ENCODE data around the gene SSR4.

The SSR4 gene

DNA sequence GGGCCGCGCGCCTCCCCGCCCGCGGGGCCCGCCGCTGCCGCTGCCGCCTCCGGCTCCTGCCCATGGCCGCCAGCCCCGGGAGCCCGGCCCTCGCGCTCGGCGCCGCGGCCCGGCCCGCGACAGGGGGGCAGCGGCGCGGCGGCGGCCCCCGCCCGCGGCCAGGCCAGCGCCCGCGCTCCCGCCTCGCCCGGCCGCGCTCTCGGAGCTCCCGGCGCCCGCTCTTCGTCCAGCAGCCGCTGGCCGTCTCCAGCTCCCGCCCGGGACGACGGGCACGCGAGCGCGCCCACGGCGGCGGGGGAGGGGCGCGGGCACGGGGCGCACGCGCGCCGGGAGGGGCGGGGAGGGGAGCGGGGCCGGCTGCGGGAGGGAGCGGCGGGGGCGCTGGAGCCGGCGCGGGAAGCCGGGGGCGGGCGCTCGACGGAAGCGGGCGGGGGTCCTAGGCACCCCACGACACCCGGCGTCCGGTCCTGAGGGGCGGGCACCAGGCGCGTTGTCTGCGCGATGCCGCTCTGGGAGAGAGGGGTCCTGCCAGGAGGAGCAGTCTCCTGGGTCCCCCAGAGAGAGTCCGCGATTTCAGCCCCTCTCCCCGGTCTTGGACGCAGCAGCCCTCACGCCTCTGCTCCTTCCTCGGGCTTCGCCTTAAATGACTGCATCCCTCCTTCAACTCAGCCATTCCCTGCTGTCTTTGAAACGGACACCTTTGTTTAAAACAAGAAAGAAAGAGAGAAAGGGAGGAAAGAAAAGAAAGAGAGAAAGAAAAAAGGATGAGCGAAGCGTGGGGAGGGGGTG, 36.4 kb downstream of the SSR4 start:
- no peak for DNase-seq (ENCODE audit: low spot score)

DNA sequence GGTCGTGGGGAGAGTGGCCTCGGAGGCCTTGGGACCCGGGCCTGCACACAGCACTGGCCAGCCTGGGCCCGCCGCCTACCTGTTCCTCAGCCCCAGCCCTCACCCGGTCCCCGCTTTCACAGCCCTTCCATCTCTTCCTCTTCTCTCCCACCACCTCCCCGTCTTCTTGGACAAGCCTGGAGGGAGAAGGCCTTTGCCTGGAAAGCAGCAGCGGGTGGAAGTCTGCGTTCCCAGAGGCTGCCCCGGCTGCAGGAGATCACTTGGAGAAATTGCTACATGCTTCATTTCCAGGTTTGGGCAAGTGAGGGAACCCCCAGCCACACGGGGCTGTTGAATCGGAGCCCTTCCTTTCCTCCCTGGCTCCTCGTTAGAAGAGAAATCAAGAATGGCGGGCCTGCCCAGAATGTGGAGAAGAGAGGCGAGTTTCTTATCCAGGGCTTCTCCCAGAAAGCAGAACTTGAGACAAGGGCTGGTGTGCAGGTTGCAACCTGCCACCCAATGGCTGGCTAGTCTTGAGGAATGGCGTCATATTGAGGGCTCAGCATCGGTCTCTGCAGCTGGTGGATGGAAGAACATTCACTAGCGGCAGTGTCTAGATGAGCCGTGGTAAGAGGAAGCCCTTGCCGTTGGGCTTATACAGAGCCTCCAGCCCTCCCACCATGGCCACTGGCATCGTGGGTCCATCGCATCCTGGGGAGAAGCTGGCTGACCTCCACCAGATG, 37.1 kb downstream of the SSR4 start:
- no peak for DNase-seq (ENCODE audit: low spot score)

DNA sequence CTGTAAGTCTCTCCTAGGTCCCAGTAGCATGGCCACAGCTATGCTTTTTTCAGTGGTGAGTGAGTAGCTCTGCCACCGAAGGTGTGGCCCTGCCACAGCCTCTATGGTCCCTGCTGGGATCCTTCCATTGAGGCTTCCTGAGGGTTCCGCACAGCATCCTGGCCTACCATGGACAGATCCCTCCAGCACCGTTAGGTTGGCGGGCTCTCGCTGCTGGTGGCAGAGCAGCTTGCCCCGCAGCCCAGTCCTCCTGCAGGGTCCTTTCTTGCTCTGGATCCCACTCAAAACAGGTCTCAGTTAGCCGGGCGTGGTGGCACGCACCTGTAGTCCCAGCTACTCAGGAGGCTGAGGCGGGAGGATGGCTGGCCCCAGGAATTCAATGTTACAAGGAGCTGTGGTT, 38.3 kb downstream of the SSR4 start:
- DNase-seq (ENCODE audit: low spot score) = no peak

DNA sequence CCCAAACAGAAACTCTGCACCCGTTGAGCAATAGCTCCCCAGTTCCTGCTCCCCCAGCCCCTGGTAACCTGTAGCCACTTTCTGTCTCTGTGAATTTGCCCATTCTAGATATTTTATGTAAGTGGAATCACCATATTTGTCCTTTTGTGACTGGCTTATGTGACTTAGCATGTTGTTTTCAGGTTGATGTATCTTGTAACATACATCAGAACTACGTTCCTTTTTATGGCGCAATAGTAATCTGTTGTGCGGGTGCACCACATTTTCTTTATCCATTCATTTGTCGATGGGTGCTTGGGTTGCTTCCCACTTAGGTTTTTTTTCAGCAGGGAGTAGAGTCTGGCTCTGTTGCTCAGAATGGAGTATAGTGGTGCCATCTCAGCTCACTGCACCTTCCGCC, 42.5 kb downstream of the SSR4 start:
- no peak for DNase-seq (ENCODE audit: low spot score)

DNA sequence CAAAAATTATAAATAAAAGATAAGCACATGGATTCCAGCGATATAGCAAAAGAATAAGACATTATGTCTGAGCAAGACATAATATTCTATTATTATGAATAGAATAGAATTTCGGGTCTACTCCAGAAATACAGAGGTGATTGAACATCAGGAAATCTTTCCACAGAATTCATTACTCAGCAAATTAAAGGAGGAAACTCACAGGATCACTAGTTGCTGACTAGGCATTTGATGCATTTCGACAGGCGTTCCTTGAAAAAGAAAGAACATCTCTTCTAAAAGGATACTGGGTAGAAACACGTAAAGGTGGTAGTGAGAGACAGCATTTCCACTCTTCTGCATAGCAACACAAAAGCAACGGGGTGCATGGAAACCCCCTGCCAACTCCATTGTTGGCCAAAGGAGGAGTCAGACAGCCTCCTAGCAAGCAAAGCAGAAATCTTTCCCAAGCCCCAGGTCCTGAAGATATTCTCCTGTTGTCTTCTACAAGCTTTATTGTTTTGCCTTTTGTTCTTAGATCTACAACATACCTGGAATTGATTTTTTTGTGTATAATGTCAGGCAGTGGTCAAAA, 50.1 kb downstream of the SSR4 start:
- DNase-seq (ENCODE audit: low spot score) = no peak

- DNase-seq (ENCODE audit: low spot score) = no peak
These were observed 50.7 kb downstream of the SSR4 start for GRCh38 chrX:153845195-153845594.

- DNase-seq (ENCODE audit: low spot score) = no peak
These were observed 51.4 kb downstream of the SSR4 start for GRCh38 chrX:153845842-153846241.

All from kidney capillary endothelial cell (primary cell).